ENCODE measurements around the gene PPFIA1.

Gene PPFIA1

GRCh38 chr11:70233962-70234361 lies 36.5 kb upstream of the PPFIA1 start:
- POLR2A ChIA-PET = no interaction called here
- TF ChIP-seq FOXK2 (IDR thresholded peaks at IDR 0.05) = no peak
- no peak for TF ChIP-seq ELF4 (IDR thresholded peaks at IDR 0.05)
- TF ChIP-seq ZNF384 (IDR thresholded peaks at IDR 0.05) = no peak
- CTCF ChIA-PET = no interaction called here
- no peak for DNase-seq (ENCODE audit: extremely low spot score)

GRCh38 chr11:70240337-70240736 lies 30.2 kb upstream of the PPFIA1 start:
- POLR2A ChIA-PET = no interaction called here
- no peak for DNase-seq (ENCODE audit: extremely low spot score)
- TF ChIP-seq CTBP1 (IDR thresholded peaks at IDR 0.05; ENCODE audit: borderline replicate concordance) = no peak
- TF ChIP-seq FOXK2 (IDR thresholded peaks at IDR 0.05) = no peak
- TF ChIP-seq ZNF384 (IDR thresholded peaks at IDR 0.05) = no peak
- TF ChIP-seq L3MBTL2 (conservative IDR thresholded peaks at IDR 0.05) = no peak
- TF ChIP-seq SP1 (IDR thresholded peaks at IDR 0.05) = no peak
- TF ChIP-seq PKNOX1 (IDR thresholded peaks at IDR 0.05) = no peak
- TF ChIP-seq LEF1 (IDR thresholded peaks at IDR 0.05; ENCODE audit: borderline replicate concordance) = no peak
- CTCF ChIA-PET = no interaction called here

- DNase-seq (ENCODE audit: extremely low spot score) = no peak
- ChIA-PET CTCF (no interaction called here), POLR2A (no interaction called here)
- TF ChIP-seq LEF1 (IDR thresholded peaks at IDR 0.05; ENCODE audit: borderline replicate concordance) = no peak
- no peak for TF ChIP-seq ARNT (IDR thresholded peaks at IDR 0.05)
- TF ChIP-seq PKNOX1 (IDR thresholded peaks at IDR 0.05) = no peak
- no peak for TF ChIP-seq FOXA1 (IDR thresholded peaks at IDR 0.05)
- no peak for TF ChIP-seq ELF4 (IDR thresholded peaks at IDR 0.05)
- TF ChIP-seq SP1 (IDR thresholded peaks at IDR 0.05) = no peak
- TF ChIP-seq FOXM1 (IDR thresholded peaks at IDR 0.05; ENCODE audit: borderline replicate concordance) = no peak
Observed at GRCh38 chr11:70241709-70242108, 28.8 kb upstream of the PPFIA1 start.

- TF ChIP-seq FOXA1 (IDR thresholded peaks at IDR 0.05) (no peak), ARNT (IDR thresholded peaks at IDR 0.05) (no peak), TARDBP (IDR thresholded peaks at IDR 0.05) (no peak), ZNF384 (IDR thresholded peaks at IDR 0.05) (no peak), PKNOX1 (IDR thresholded peaks at IDR 0.05) (no peak), FOXM1 (IDR thresholded peaks at IDR 0.05; ENCODE audit: borderline replicate concordance) (no peak), NFRKB (IDR thresholded peaks at IDR 0.05) (no peak), CTBP1 (IDR thresholded peaks at IDR 0.05; ENCODE audit: borderline replicate concordance) (no peak), SP1 (IDR thresholded peaks at IDR 0.05) (no peak), BHLHE40 (IDR thresholded peaks at IDR 0.05; ENCODE audit: borderline replicate concordance) (no peak), SUZ12 (IDR thresholded peaks at IDR 0.05) (no peak), HDGF (IDR thresholded peaks at IDR 0.05; ENCODE audit: borderline replicate concordance) (no peak), LEF1 (IDR thresholded peaks at IDR 0.05; ENCODE audit: borderline replicate concordance) (no peak), FOXK2 (IDR thresholded peaks at IDR 0.05) (no peak)
- CTCF ChIA-PET = no interaction called here
- no peak for DNase-seq (ENCODE audit: extremely low spot score)
- POLR2A ChIA-PET = no interaction called here
Observed at GRCh38 chr11:70242885-70243284, 27.6 kb upstream of the PPFIA1 start.

GRCh38 chr11:70243912-70244652 lies 26.4 kb upstream of the PPFIA1 start:
- TF ChIP-seq SUZ12 (IDR thresholded peaks at IDR 0.05) (no peak), FOXM1 (IDR thresholded peaks at IDR 0.05; ENCODE audit: borderline replicate concordance) (no peak), ELF4 (IDR thresholded peaks at IDR 0.05) (no peak), NFRKB (IDR thresholded peaks at IDR 0.05) (no peak), L3MBTL2 (conservative IDR thresholded peaks at IDR 0.05) (no peak), TARDBP (IDR thresholded peaks at IDR 0.05) (no peak), LEF1 (IDR thresholded peaks at IDR 0.05; ENCODE audit: borderline replicate concordance) (no peak), ARNT (IDR thresholded peaks at IDR 0.05) (no peak), FOXA1 (IDR thresholded peaks at IDR 0.05) (no peak)
- DNase-seq (ENCODE audit: extremely low spot score) = no peak
- CTCF ChIA-PET = no interaction called here
- POLR2A ChIA-PET = no interaction called here

GRCh38 chr11:70244698-70245097 lies 25.8 kb upstream of the PPFIA1 start:
- no peak for DNase-seq (ENCODE audit: extremely low spot score)
- TF ChIP-seq FOXA1 (IDR thresholded peaks at IDR 0.05) (no peak), NFRKB (IDR thresholded peaks at IDR 0.05) (no peak), BHLHE40 (IDR thresholded peaks at IDR 0.05; ENCODE audit: borderline replicate concordance) (no peak), SUZ12 (IDR thresholded peaks at IDR 0.05) (no peak), SP1 (IDR thresholded peaks at IDR 0.05) (no peak), ARNT (IDR thresholded peaks at IDR 0.05) (no peak), HDGF (IDR thresholded peaks at IDR 0.05; ENCODE audit: borderline replicate concordance) (no peak), L3MBTL2 (conservative IDR thresholded peaks at IDR 0.05) (no peak), ZNF384 (IDR thresholded peaks at IDR 0.05) (no peak), FOXM1 (IDR thresholded peaks at IDR 0.05; ENCODE audit: borderline replicate concordance) (no peak), LEF1 (IDR thresholded peaks at IDR 0.05; ENCODE audit: borderline replicate concordance) (no peak), PKNOX1 (IDR thresholded peaks at IDR 0.05) (no peak), CTBP1 (IDR thresholded peaks at IDR 0.05; ENCODE audit: borderline replicate concordance) (no peak), TARDBP (IDR thresholded peaks at IDR 0.05) (no peak), ELF4 (IDR thresholded peaks at IDR 0.05) (no peak), FOXK2 (IDR thresholded peaks at IDR 0.05) (no peak)
- CTCF ChIA-PET = no interaction called here
- POLR2A ChIA-PET = no interaction called here

Measured in HEK293T (cell line).